Measurements from ENCODE around the gene TESK1.
A peak's percentile ranks its signal among the peaks of the same experiment; 100 is the strongest.

Gene TESK1

DNA sequence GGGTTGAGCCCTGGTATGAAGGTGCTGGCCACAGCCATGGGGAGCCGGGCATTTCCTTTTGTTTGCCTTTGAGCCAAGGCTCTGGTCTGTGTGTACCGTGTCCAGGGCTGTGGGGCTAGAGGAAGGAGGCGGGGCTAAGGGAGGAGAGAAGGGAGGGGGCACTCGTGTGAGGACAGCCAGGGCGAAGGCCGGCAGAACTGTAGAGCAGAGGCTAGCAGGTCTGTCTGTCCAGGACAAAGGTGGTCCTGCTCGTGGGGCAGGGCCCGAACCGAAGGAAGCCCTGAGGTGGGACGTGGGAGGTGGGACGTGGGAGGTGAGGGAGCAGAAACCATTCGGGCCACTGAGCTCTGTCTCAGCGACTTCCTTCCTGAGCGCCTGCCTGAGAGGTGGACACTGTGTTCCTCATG is 41.3 kb upstream of the TESK1 start:
- Histone ChIP-seq H3K4me3 (peak overlapping the region; percentile 11 to 26), H3K27me3 (no peaks in the 10 kb centered on the region), H3K4me1 (peaks cover 0 to 66% (median 50%) of the 10 kb centered on the region in 4 donors), H3K36me3 (peaks cover 26 to 36% (median 28%) of the 10 kb centered on the region in 3 donors), H3K27ac (peak overlapping the region; percentile 83 to 93), H3K9me3 (no peaks in the 10 kb centered on the region)
- intact Hi-C loops (cut with DNase I; ENCODE audit: low total_unique reads): loop anchor here (5.0 kb wide), 1 partner anchor 446 kb away; the partner anchor contains the start of gene ATOSB
- TF ChIP-seq, protein P1, sequence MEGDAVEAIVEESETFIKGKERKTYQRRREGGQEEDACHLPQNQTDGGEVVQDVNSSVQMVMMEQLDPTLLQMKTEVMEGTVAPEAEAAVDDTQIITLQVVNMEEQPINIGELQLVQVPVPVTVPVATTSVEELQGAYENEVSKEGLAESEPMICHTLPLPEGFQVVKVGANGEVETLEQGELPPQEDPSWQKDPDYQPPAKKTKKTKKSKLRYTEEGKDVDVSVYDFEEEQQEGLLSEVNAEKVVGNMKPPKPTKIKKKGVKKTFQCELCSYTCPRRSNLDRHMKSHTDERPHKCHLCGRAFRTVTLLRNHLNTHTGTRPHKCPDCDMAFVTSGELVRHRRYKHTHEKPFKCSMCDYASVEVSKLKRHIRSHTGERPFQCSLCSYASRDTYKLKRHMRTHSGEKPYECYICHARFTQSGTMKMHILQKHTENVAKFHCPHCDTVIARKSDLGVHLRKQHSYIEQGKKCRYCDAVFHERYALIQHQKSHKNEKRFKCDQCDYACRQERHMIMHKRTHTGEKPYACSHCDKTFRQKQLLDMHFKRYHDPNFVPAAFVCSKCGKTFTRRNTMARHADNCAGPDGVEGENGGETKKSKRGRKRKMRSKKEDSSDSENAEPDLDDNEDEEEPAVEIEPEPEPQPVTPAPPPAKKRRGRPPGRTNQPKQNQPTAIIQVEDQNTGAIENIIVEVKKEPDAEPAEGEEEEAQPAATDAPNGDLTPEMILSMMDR (IDR thresholded peaks at IDR 0.05): no peak
- DNase-seq: peak; percentile 74 to 91

DNA sequence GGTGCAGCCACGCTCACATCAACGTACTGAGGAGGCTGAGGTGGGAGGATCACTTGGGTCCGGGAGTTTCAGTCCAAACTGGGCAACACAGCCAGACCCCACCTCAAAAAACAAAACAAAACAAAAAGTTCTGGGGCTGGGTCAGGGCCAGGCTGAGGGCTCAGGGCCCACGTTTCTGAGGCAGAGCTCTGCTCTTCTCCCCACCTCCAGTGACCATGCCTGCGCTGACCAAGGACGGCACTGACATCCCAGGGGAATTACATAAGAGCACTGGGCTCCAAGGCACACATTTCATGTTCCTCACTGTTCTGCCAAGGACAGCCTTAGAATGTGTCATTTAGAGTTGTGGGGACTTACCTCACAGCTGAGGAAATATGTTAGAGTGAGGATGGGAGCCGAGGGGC is 40.4 kb upstream of the TESK1 start:
- Histone ChIP-seq H3K9me3 (no peaks in the 10 kb centered on the region), H3K4me1 (peaks cover 0 to 66% (median 50%) of the 10 kb centered on the region in 4 donors), H3K36me3 (peaks cover 19 to 27% (median 20%) of the 10 kb centered on the region in 3 donors), H3K27me3 (no peaks in the 10 kb centered on the region), H3K27ac (peak overlapping the region; percentile 83 to 93), H3K4me3 (peak overlapping the region in 1 of 2 donors; percentile 26)
- DNase-seq: peak; percentile 83 to 95
- TF ChIP-seq, protein P1 (IDR thresholded peaks at IDR 0.05): no peak
- intact Hi-C loops (cut with DNase I; ENCODE audit: low total_unique reads): loop anchor here (5.0 kb wide), 1 partner anchor 447 kb away; the partner anchor contains the start of gene ATOSB

DNA sequence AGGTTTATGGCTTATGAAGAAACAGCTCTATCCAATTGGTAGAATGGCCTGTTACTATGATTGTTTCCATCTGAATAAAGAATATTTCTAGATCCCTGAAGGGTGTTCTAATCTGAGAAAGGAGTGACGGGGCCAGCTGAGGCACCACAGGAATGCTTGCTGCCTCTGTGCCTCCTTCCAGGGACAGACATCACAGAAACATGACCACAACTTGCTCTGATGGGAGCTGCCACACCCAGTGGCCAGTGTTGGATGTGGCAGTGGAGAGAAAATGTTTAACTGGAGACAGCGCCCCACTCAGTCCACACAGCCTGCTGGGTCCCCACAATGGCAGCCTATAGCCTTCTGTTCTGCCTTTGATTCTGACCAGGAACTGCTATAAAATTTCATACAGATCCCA is 38.6 kb upstream of the TESK1 start:
- Histone ChIP-seq H3K4me1 (peaks cover 0 to 52% (median 38%) of the 10 kb centered on the region in 4 donors), H3K36me3 (peaks cover 2 to 10% (median 3%) of the 10 kb centered on the region in 3 donors), H3K27me3 (no peaks in the 10 kb centered on the region), H3K9me3 (no peaks in the 10 kb centered on the region), H3K27ac (peak overlapping the region; percentile 83 to 93), H3K4me3 (no peak overlapping the region)
- TF ChIP-seq, protein P1 (IDR thresholded peaks at IDR 0.05): no peak
- no peak for DNase-seq
- intact Hi-C loops (cut with DNase I; ENCODE audit: low total_unique reads): no loop called here

DNA sequence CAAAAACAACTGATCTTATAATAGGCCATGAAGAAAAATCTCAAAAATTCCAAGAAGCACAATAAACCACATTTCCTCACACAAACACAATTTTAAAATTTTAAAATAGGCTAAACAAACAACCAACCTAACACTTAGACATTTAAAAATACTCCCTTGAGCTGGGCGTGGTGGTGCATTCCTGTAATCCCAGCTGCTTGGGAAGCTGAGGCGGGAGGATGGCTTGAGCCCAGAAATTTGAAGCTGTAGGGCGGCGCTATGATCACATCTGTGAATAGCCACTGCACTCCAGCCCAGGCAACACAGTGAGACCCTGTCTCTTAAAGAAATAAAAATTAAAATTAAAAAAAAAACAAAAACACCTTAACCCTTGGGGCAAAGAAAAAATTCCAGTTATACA is 36.9 kb upstream of the TESK1 start:
- Histone ChIP-seq H3K36me3 (no peaks in the 10 kb centered on the region), H3K4me3 (no peak overlapping the region), H3K4me1 (peaks cover 0 to 34% (median 22%) of the 10 kb centered on the region in 4 donors), H3K9me3 (no peaks in the 10 kb centered on the region), H3K27me3 (no peaks in the 10 kb centered on the region), H3K27ac (no peak overlapping the region)
- intact Hi-C loops (cut with DNase I; ENCODE audit: low total_unique reads): no loop called here
- no peak for DNase-seq
- TF ChIP-seq, protein P1 (IDR thresholded peaks at IDR 0.05): no peak

DNA sequence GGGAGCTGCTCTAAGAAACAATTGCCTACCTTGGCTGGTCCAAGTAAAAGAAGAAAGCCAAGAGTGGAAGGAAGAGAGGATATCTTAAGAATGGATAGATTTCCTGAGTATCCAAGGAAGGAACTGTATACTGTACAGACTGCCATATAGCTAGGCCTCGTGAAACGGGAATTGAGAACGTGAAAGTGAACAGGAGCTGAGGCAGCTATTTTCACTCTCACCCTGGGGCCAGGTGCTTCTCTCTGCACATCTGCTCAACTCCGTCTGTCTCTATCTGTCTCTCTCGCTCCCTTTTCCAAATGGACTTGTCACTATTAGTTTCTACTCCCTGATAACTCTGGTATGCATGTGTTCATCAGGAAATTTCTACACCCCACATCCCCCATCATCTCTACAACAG is 35.9 kb upstream of the TESK1 start:
- no peak for DNase-seq
- Histone ChIP-seq H3K9me3 (no peaks in the 10 kb centered on the region), H3K27ac (no peak overlapping the region), H3K27me3 (no peaks in the 10 kb centered on the region), H3K4me3 (no peak overlapping the region), H3K4me1 (peaks cover 0 to 24% (median 12%) of the 10 kb centered on the region in 4 donors), H3K36me3 (no peaks in the 10 kb centered on the region)
- intact Hi-C loops (cut with DNase I; ENCODE audit: low total_unique reads): no loop called here
- TF ChIP-seq, protein P1 (IDR thresholded peaks at IDR 0.05): no peak

Measured in tibial artery (tissue), 4 donors.